ENCODE results near the gene GSK3B.

GSK3B gene

GRCh38 chr3:119981386-119981785 lies 112.9 kb downstream of the GSK3B start:
- H3K27ac ChIP-seq: no peak overlapping the region
- DNase-seq (ENCODE audit: low spot score): no peak
- TF ChIP-seq, protein P1, sequence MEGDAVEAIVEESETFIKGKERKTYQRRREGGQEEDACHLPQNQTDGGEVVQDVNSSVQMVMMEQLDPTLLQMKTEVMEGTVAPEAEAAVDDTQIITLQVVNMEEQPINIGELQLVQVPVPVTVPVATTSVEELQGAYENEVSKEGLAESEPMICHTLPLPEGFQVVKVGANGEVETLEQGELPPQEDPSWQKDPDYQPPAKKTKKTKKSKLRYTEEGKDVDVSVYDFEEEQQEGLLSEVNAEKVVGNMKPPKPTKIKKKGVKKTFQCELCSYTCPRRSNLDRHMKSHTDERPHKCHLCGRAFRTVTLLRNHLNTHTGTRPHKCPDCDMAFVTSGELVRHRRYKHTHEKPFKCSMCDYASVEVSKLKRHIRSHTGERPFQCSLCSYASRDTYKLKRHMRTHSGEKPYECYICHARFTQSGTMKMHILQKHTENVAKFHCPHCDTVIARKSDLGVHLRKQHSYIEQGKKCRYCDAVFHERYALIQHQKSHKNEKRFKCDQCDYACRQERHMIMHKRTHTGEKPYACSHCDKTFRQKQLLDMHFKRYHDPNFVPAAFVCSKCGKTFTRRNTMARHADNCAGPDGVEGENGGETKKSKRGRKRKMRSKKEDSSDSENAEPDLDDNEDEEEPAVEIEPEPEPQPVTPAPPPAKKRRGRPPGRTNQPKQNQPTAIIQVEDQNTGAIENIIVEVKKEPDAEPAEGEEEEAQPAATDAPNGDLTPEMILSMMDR (IDR thresholded peaks at IDR 0.05): no peak
- no peak overlapping the region for H3K4me3 ChIP-seq

GRCh38 chr3:119978554-119979208 lies 115.6 kb downstream of the GSK3B start:
- TF ChIP-seq, protein P1 (IDR thresholded peaks at IDR 0.05): no peak
- H3K27ac ChIP-seq: no peak overlapping the region
- H3K4me3 ChIP-seq: no peak overlapping the region
- no peak for DNase-seq (ENCODE audit: low spot score)

DNA sequence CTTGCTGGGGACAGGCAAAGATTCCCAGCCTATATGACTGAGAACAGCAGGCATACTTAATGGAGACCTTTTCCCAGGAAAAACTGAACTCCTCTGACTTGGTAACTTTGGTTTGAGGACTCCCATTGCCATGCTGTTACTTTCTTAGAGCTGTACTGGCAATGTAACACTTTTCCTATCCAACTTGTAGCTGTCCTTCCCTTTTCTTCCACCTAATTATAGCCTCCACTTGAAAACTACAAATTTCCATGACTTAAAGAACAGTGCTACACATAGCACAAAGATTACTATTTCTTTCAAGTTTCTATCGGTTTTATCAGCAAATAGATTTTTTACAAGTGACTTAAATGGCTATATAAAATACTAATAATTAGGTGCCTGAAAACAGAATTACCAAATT lies 116.9 kb downstream of the GSK3B start:
- DNase-seq (ENCODE audit: low spot score): no peak
- no peak overlapping the region for H3K4me3 ChIP-seq
- H3K27ac ChIP-seq: no peak overlapping the region
- TF ChIP-seq, protein P1 (IDR thresholded peaks at IDR 0.05): no peak

GRCh38 chr3:119976214-119976613 lies 118.0 kb downstream of the GSK3B start:
- TF ChIP-seq, protein P1 (IDR thresholded peaks at IDR 0.05): no peak
- no peak overlapping the region for H3K4me3 ChIP-seq
- no peak for DNase-seq (ENCODE audit: low spot score)
- H3K27ac ChIP-seq: no peak overlapping the region

GRCh38 chr3:119974656-119975055 lies 119.6 kb downstream of the GSK3B start:
- no peak overlapping the region for H3K27ac ChIP-seq
- H3K4me3 ChIP-seq: no peak overlapping the region
- DNase-seq (ENCODE audit: low spot score): no peak
- TF ChIP-seq, protein P1 (IDR thresholded peaks at IDR 0.05): no peak

- TF ChIP-seq, protein P1 (IDR thresholded peaks at IDR 0.05): no peak
- no peak overlapping the region for H3K27ac ChIP-seq
- no peak overlapping the region for H3K4me3 ChIP-seq
- DNase-seq (ENCODE audit: low spot score): no peak
Measured at GRCh38 chr3:119973018-119973646, 121.1 kb downstream of the GSK3B start.

GRCh38 chr3:119969759-119970158 lies 124.5 kb downstream of the GSK3B start:
- no peak for DNase-seq (ENCODE audit: low spot score)
- H3K27ac ChIP-seq: no peak overlapping the region
- TF ChIP-seq, protein P1 (IDR thresholded peaks at IDR 0.05): no peak
- no peak overlapping the region for H3K4me3 ChIP-seq

Measured in coronary artery (tissue), 2 donors.